ENCODE measurements around the gene NOD2. TPM values are rescaled to one million over a fixed set of nuclear protein-coding genes. Genes with fewer than 3 reads are reported as not detected.

NOD2 gene
- total and polyA plus RNA-seq, 4 donors: 2.1 to 14.1 (median 5.9) TPM

GRCh38 chr16:50652836-50653425, 40.5 kb upstream of the NOD2 start:
- Histone ChIP-seq H3K27ac (ENCODE audit: low read depth in 1 of 2, low read length in 1 of 2) (no peak overlapping the region), H3K4me3 (no peak overlapping the region), H3K9ac (ENCODE audit: insufficient read depth in 1 of 2, low read length in 2 of 2) (no peak overlapping the region), H3K27me3 (ENCODE audit: control insufficient read depth in 3 of 3, insufficient read depth in 3 of 3, low read length in 2 of 3) (no peaks in the 10 kb centered on the region), H3K36me3 (ENCODE audit: control insufficient read depth in 4 of 4, insufficient read depth in 4 of 4, low read length in 4 of 4) (peaks cover 0 to 18% (median 0%) of the 10 kb centered on the region in 4 donors), H3K4me1 (ENCODE audit: control insufficient read depth in 5 of 5, insufficient read depth in 5 of 5, low read length in 5 of 5) (no peaks in the 10 kb centered on the region), H3K9me3 (ENCODE audit: control insufficient read depth in 4 of 4, insufficient read depth in 3 of 4, low read length in 3 of 4) (peaks cover 0 to 3% (median 0%) of the 10 kb centered on the region in 4 donors)
- ATAC-seq (ENCODE audit: insufficient read depth, low FRiP score) (no peak), DNase-seq (no peak)
- TF ChIP-seq CTCF (IDR thresholded peaks at IDR 0.05; ENCODE audit: control extremely low read depth, extremely low read depth): no peak
- 80 to 83% methylated on average over 14 of the region's 14 CpGs for WGBS, 2 donors

GRCh38 chr16:50653633-50654519, 39.5 kb upstream of the NOD2 start:
- Histone ChIP-seq H3K27me3 (ENCODE audit: control insufficient read depth in 3 of 3, insufficient read depth in 3 of 3, low read length in 2 of 3) (no peaks in the 10 kb centered on the region), H3K36me3 (ENCODE audit: control insufficient read depth in 4 of 4, insufficient read depth in 4 of 4, low read length in 4 of 4) (peaks cover 0 to 10% (median 0%) of the 10 kb centered on the region in 4 donors), H3K4me1 (ENCODE audit: control insufficient read depth in 5 of 5, insufficient read depth in 5 of 5, low read length in 5 of 5) (no peaks in the 10 kb centered on the region), H3K9ac (ENCODE audit: insufficient read depth in 1 of 2, low read length in 2 of 2) (no peak overlapping the region), H3K4me3 (no peak overlapping the region), H3K9me3 (ENCODE audit: control insufficient read depth in 4 of 4, insufficient read depth in 3 of 4, low read length in 3 of 4) (peaks cover 0 to 3% (median 0%) of the 10 kb centered on the region in 4 donors), H3K27ac (ENCODE audit: low read depth in 1 of 2, low read length in 1 of 2) (no peak overlapping the region)
- no peak for TF ChIP-seq CTCF (IDR thresholded peaks at IDR 0.05; ENCODE audit: control extremely low read depth, extremely low read depth)
- DNase-seq: peak in 2 of 3 donors; percentile 26 to 36
- no peak for ATAC-seq (ENCODE audit: insufficient read depth, low FRiP score)
- 84 to 89% methylated on average over 11 of the region's 11 CpGs for WGBS, 2 donors

- H3K36me3 ChIP-seq (ENCODE audit: control insufficient read depth in 4 of 4, insufficient read depth in 4 of 4, low read length in 4 of 4): peaks cover 0 to 5% (median 0%) of the 10 kb centered on the region in 4 donors
- no peak for TF ChIP-seq CTCF (IDR thresholded peaks at IDR 0.05; ENCODE audit: control extremely low read depth, extremely low read depth)
- H3K4me3 ChIP-seq: no peak overlapping the region
- 91 to 94% methylated on average over 3 of the region's 3 CpGs for WGBS, 2 donors
- no peak overlapping the region for H3K9ac ChIP-seq (ENCODE audit: insufficient read depth in 1 of 2, low read length in 2 of 2)
- H3K9me3 ChIP-seq (ENCODE audit: control insufficient read depth in 4 of 4, insufficient read depth in 3 of 4, low read length in 3 of 4): peaks cover 0 to 3% (median 0%) of the 10 kb centered on the region in 4 donors
- H3K27ac ChIP-seq (ENCODE audit: low read depth in 1 of 2, low read length in 1 of 2): no peak overlapping the region
- no peaks in the 10 kb centered on the region for H3K4me1 ChIP-seq (ENCODE audit: control insufficient read depth in 5 of 5, insufficient read depth in 5 of 5, low read length in 5 of 5)
- DNase-seq (no peak), ATAC-seq (ENCODE audit: insufficient read depth, low FRiP score) (no peak)
- H3K27me3 ChIP-seq (ENCODE audit: control insufficient read depth in 3 of 3, insufficient read depth in 3 of 3, low read length in 2 of 3): no peaks in the 10 kb centered on the region
Measured at GRCh38 chr16:50655558-50656055, 37.8 kb upstream of the NOD2 start.
